IMR-90 (cell line): Measurements from ENCODE around the gene EFCAB5. TPM values are rescaled to one million over a fixed set of nuclear protein-coding genes. Genes with fewer than 3 reads are reported as not detected.

Experiments
- ATAC-seq: fragments of 200-7000 bp; cut with Tn5 transposase; 2 replicates; pipeline ENCODE4 v1.9.1; 2020; ENCODE audit warnings: low read depth, mild to moderate bottlenecking, moderate library complexity
- BruUV-seq: library from RNA; stranded (reverse); fragments of 400-500 nt; replicated peaks from 2 replicates; lab custom pipeline; 2021; lab: Mats Ljungman, UMichigan
- CTCF ChIA-PET: fragments of 300-600 bp; formaldehyde crosslinking; extraction: SDS; loops from one replicate; lab custom pipeline; 2021; ENCODE audit warnings: antibody characterized with exemption; lab: Yijun Ruan, JAX
- POLR2A ChIA-PET: fragments of 300-600 bp; sonication (Branson Sonifier 250); formaldehyde crosslinking; loops from one replicate; lab custom pipeline; 2022; ENCODE audit warnings: antibody characterized with exemption; ENCODE audit not compliant: unreplicated experiment; lab: Charles Lee
- DNase-seq: peaks from one replicate; pipeline ENCODE4 v3.0.0; 2013
- H2AFZ ChIP-seq: replicated peaks from 2 replicates; pipeline ENCODE3; 2013; ENCODE audit warnings: low read length, mild to moderate bottlenecking; ENCODE audit not compliant: poor library complexity
- H2AK5ac ChIP-seq: 2 replicates; pipeline ENCODE4 v1.6.1; 2013; ENCODE audit warnings: low read depth, low read length, inconsistent platforms
- H2AK9ac ChIP-seq: replicated peaks from 2 replicates; pipeline ENCODE3; 2013; ENCODE audit warnings: mild to moderate bottlenecking, low read depth, low read length, moderate library complexity; ENCODE audit not compliant: poor library complexity
- H2BK120ac ChIP-seq: 2 replicates; pipeline ENCODE4 v1.6.1; 2013; ENCODE audit warnings: low read depth, low read length, inconsistent platforms
- H2BK15ac ChIP-seq: 3 replicates; pipeline ENCODE4 v1.6.1; 2013; ENCODE audit warnings: low read depth, low read length, inconsistent platforms
- H2BK20ac ChIP-seq: 2 replicates; pipeline ENCODE4 v1.6.1; 2013; ENCODE audit warnings: low read depth, mild to moderate bottlenecking, inconsistent platforms, low read length, moderate library complexity
- H2BK5ac ChIP-seq: 2 replicates; pipeline ENCODE4 v1.6.1; 2013; ENCODE audit warnings: mild to moderate bottlenecking, low read depth, low read length, inconsistent platforms; ENCODE audit not compliant: poor library complexity, severe bottlenecking
- H3K14ac ChIP-seq: replicated peaks from 2 replicates; pipeline ENCODE4 v1.6.1; 2013; ENCODE audit warnings: low read depth, low read length, inconsistent platforms
- H3K18ac ChIP-seq: 2 replicates; pipeline ENCODE4 v1.6.1; 2013; ENCODE audit warnings: low read depth, low read length, control low read depth
- H3K23ac ChIP-seq: 2 replicates; pipeline ENCODE4 v1.6.1; 2013; ENCODE audit warnings: low read depth, low read length, inconsistent platforms
- H3K27ac ChIP-seq: 2 replicates; pipeline ENCODE4 v1.5.1; 2013; ENCODE audit warnings: mild to moderate bottlenecking, control low read depth, low read length; ENCODE audit not compliant: insufficient read depth
- H3K27me3 ChIP-seq: 2 replicates; pipeline ENCODE4 v1.6.1; 2013; ENCODE audit warnings: low read length; ENCODE audit not compliant: control insufficient read depth, insufficient read depth
- H3K36me3 ChIP-seq: 2 replicates; pipeline ENCODE4 v1.6.1; 2013; ENCODE audit warnings: low read length, mixed read lengths; ENCODE audit not compliant: control insufficient read depth, insufficient read depth
- H3K4ac ChIP-seq: 2 replicates; pipeline ENCODE4 v1.6.1; 2013; ENCODE audit warnings: low read depth, low read length, inconsistent platforms
- H3K4me1 ChIP-seq: 2 replicates; pipeline ENCODE4 v1.6.1; 2013; ENCODE audit warnings: low read length, mixed read lengths; ENCODE audit not compliant: control insufficient read depth, insufficient read depth
- H3K4me2 ChIP-seq: 2 replicates; pipeline ENCODE4 v1.6.1; 2013; ENCODE audit warnings: low read depth, mild to moderate bottlenecking, control low read depth, low read length, moderate library complexity
- H3K4me3 ChIP-seq: 2 replicates; pipeline ENCODE4 v1.5.1; 2013; ENCODE audit warnings: low read depth, mild to moderate bottlenecking, control low read depth, low read length, moderate library complexity; ENCODE audit not compliant: insufficient read depth
- H3K56ac ChIP-seq: 2 replicates; pipeline ENCODE4 v1.6.1; 2013; ENCODE audit warnings: low read length, inconsistent platforms; ENCODE audit not compliant: insufficient read depth; ENCODE audit errors: extremely low read depth
- H3K79me1 ChIP-seq, 2 experiments: 2 replicates each; pipeline ENCODE4 v1.6.1; 2013; ENCODE audit warnings: low read length in 2 of 2, inconsistent platforms in 1 of 2, low read depth in 1 of 2
- H3K9ac ChIP-seq: 2 replicates; pipeline ENCODE4 v1.6.1; 2013; ENCODE audit warnings: low read depth, low read length, control low read depth
- H3K9me1 ChIP-seq: 2 replicates; pipeline ENCODE4 v1.6.1; 2013; ENCODE audit warnings: low read length, inconsistent platforms; ENCODE audit not compliant: insufficient read depth
- H3K9me3 ChIP-seq: 2 replicates; pipeline ENCODE4 v1.6.1; 2013; ENCODE audit warnings: low read length; ENCODE audit not compliant: control insufficient read depth, insufficient read depth
- H4K20me1 ChIP-seq: 2 replicates; pipeline ENCODE4 v1.6.1; 2013; ENCODE audit warnings: low read length, inconsistent platforms; ENCODE audit not compliant: insufficient read depth
- H4K5ac ChIP-seq: 2 replicates; pipeline ENCODE4 v1.6.1; 2013; ENCODE audit warnings: mild to moderate bottlenecking, low read depth, low read length, control low read depth
- H4K8ac ChIP-seq, 2 experiments: 2 replicates each; pipeline ENCODE4 v1.6.1; 2013; ENCODE audit warnings: low read depth in 2 of 2, low read length in 2 of 2, control low read depth in 1 of 2, inconsistent platforms in 1 of 2
- H4K91ac ChIP-seq: 2 replicates; pipeline ENCODE4 v1.6.1; 2013; ENCODE audit warnings: low read depth, low read length, inconsistent platforms; ENCODE audit not compliant: insufficient read depth
- CHD1 ChIP-seq: IDR thresholded peaks from 2 replicates; pipeline ENCODE4 v1.6.1; 2012; ENCODE audit warnings: low read depth, low read length, improper control_type of control experiment
- FOS ChIP-seq: fragments of 150-350 bp; IDR thresholded peaks from 2 replicates; pipeline ENCODE4 v1.6.1; 2016; ENCODE audit warnings: low read depth, low read length
- MAFK ChIP-seq: IDR thresholded peaks from 2 replicates; pipeline ENCODE4 v1.6.1; 2012; ENCODE audit warnings: low read depth, low read length, improper control_type of control experiment
- MAZ ChIP-seq: IDR thresholded peaks from 2 replicates; pipeline ENCODE4 v1.6.1; 2012; ENCODE audit warnings: low read depth, mild to moderate bottlenecking, low read length, improper control_type of control experiment, moderate library complexity, borderline replicate concordance
- POLR2A ChIP-seq: IDR thresholded peaks from 2 replicates; pipeline ENCODE4 v1.6.1; 2012; ENCODE audit warnings: mild to moderate bottlenecking, low read depth, low read length
- RFX5 ChIP-seq: IDR thresholded peaks from 2 replicates; pipeline ENCODE4 v1.8.0; 2012; ENCODE audit warnings: low read depth, mild to moderate bottlenecking, low read length, moderate library complexity
- SMC3 ChIP-seq: fragments of 150-350 bp; IDR thresholded peaks from 2 replicates; pipeline ENCODE4 v1.6.1; 2016; ENCODE audit warnings: low read depth, mild to moderate bottlenecking, antibody characterized with exemption, low read length, moderate library complexity
- WGBS, 2 experiments: methylation state at CpG; one replicate each; pipeline versions ENCODE4 v1.1.5 to v1.1.7; 2013; ENCODE audit warnings: missing lambda C conversion rate in 2 of 2; ENCODE audit not compliant: insufficient read length in 1 of 2; ENCODE audit errors: extremely low coverage in 2 of 2; 5-methylcytosine and 5-hydroxymethylcytosine counted together
- dilution Hi-C: fragments of 300-500 bp; cut with HindIII; formaldehyde crosslinking; loops from one replicate; pipeline ENCODE4 v1.14.3; 2018; ENCODE audit warnings: low sequenced_read_pairs; ENCODE audit not compliant: unreplicated experiment
- in situ Hi-C: fragments of 300-500 bp; cut with MboI; formaldehyde crosslinking; loops from 3 replicates; pipeline ENCODE4 v1.14.3; 2019; ENCODE audit warnings: low sequenced_read_pairs, inconsistent platforms, mixed read lengths
- intact Hi-C: fragments of 100-400 bp; cut with micrococcal nuclease; formaldehyde crosslinking; loops from 2 replicates; pipeline ENCODE4 v1.10.0; 2022
- polyA plus RNA-seq, 3 experiments: library from polyadenylated mRNA; depleted of rRNA; stranded (reverse); fragments of >200 nt; gene quantifications; 2 replicates each; pipeline ENCODE4 v1.2.3, GENCODE V29; 2012; ENCODE audit warnings: low replicate concordance in 1 of 3
- total RNA-seq: library from RNA; depleted of rRNA; stranded (reverse); fragments of >200 nt; gene quantifications from 2 replicates; pipeline ENCODE4 v1.2.3, GENCODE V29; 2012

Gene EFCAB5
- total and polyA plus RNA-seq, 2 of the 4 experiments (the other 2 are of a cell fraction) = 0.14 TPM; not detected in 1

GRCh38 chr17:29945281-29945680, 3.8 kb downstream of the EFCAB5 start:
- in situ Hi-C loops = no loop called here
- POLR2A ChIA-PET = no interaction called here
- CTCF ChIA-PET = no interaction called here

More at GRCh38 chr17:29945281-29945680, 3.8 kb downstream of the EFCAB5 start:
- Histone ChIP-seq H3K4me1 (no peaks in the 10 kb centered on the region), H4K8ac (no peak overlapping the region), H3K9me3 (no peaks in the 10 kb centered on the region), H3K9me1 (no peaks in the 10 kb centered on the region), H2BK120ac (no peak overlapping the region), H3K27ac (no peak overlapping the region), H2AK9ac (no peak overlapping the region), H3K9ac (no peak overlapping the region), H2AFZ (no peak overlapping the region), H3K56ac (no peak overlapping the region), H3K23ac (no peak overlapping the region), H3K4me3 (no peak overlapping the region), H3K4ac (no peak overlapping the region), H3K27me3 (peaks cover 2% of the 10 kb centered on the region; the same call in 1 of the 2 replicates), H3K14ac (no peak overlapping the region), H2BK15ac (no peak overlapping the region), H4K91ac (no peak overlapping the region), H3K18ac (no peak overlapping the region), H3K79me1 (no peaks in the 10 kb centered on the region), H3K36me3 (no peaks in the 10 kb centered on the region), H3K4me2 (no peak overlapping the region), H4K20me1 (no peaks in the 10 kb centered on the region), H2BK20ac (no peak overlapping the region), H4K5ac (no peak overlapping the region), H2BK5ac (no peak overlapping the region), H2AK5ac (no peak overlapping the region)
- TF ChIP-seq SMC3 (no peak), MAZ (no peak), MAFK (no peak), FOS (no peak), POLR2A (no peak), CHD1 (no peak), RFX5 (no peak)
- intact Hi-C loops (no loop called here), dilution Hi-C loops (no loop called here)
- DNase-seq = no peak
- ATAC-seq = no peak
- WGBS, 2 experiments = no CpG with 5 or more reads among the region's 2 CpGs
- no TSS peak for BruUV-seq
